Stimulated activated CD8-positive, alpha-beta memory T cell treated with anti-CD3 and anti-CD28 coated beads, Interleukin-2, amount 100 ng/mL, for 48 hours (primary cell): ENCODE data around the gene UVRAG.

ENCODE experiments used
- DNase-seq, 2 donors: peaks; one replicate each; pipeline ENCODE4 v3.0.0-alpha.2; 2020; ENCODE audit warnings: low read depth in 2 of 2

UVRAG gene

GRCh38 chr11:75784085-75784478 is 30.9 kb upstream of the UVRAG start:
- no peak for DNase-seq

DNA sequence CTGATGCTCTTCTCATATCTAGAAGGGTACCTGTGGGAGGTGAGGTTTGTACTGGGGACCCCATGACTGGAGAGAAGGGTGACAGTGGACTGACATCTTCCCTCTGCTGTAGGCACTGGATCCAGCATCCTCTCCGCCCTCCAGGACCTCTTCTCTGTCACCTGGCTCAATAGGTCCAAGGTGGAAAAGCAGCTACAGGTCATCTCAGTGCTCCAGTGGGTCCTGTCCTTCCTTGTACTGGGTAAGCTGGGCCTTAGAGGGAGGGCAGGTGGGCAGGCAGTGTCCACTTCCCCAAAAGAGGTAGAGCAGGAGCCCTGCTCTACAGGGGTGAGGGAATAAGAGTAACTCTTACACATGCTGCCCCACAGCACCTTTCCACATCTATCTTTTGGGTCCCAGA is 30.5 kb upstream of the UVRAG start:
- no peak for DNase-seq

- DNase-seq, result no peak
Measured at GRCh38 chr11:75785187-75785586, 29.8 kb upstream of the UVRAG start.

DNA sequence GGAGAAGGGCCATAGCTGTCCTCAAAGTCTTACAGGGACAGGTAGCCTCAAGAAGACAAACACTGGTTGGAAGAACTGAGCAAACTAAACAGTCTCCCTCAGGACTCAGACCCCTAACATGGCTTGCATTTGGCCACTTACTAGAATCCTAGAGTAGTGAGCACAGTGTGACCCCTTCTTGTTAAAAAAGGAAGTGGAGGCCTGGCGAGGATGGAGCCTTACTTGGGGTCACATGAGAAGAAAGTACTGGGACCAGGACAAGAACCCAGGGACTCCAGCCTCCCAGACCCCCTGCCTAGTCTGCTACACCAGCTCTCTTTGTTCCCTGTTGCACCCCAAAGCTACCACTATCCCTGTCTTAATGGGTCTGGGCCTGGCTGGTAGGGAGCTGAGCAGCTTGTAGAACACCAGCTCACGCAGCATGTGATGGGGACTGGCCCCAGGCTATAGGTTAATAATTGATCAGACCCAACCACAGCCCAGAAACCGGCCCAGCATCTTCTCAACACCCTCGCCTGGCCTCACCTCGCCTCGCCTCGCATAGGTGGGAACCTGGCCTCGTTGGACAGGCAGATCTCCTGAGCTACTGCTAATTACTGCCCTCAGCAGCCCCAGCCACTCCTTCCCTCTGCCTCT is 28.8 kb upstream of the UVRAG start:
- no peak for DNase-seq

- no peak for DNase-seq
Measured at GRCh38 chr11:75789521-75789920, 25.5 kb upstream of the UVRAG start.

- no peak for DNase-seq
Measured at GRCh38 chr11:75790986-75791385, 24.0 kb upstream of the UVRAG start.

GRCh38 chr11:75792127-75792731 is 22.8 kb upstream of the UVRAG start:
- DNase-seq, result no peak

- DNase-seq, result no peak
Measured at GRCh38 chr11:75792997-75793800, 21.8 kb upstream of the UVRAG start.

DNA sequence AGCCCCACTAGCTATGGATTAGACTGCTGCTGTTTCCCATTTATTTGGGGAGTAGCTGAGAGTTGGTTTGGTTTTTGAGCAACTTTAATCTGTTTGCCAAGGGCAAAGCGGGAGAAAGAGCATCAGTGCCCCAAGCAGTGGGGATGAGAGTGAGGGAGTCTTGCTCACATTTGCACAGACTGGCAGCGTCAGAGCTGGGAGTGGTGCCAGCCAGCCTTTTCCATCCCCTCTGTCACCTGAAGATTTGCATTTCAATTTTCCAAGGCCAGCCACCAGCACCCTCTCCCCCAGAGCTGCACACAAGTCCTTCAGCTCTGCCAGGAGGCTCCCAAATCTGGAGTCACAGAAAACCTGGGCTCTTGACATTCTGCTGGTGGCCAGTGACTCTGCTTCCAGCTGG is 21.0 kb upstream of the UVRAG start:
- no peak for DNase-seq

GRCh38 chr11:75795276-75796090 is 19.5 kb upstream of the UVRAG start:
- DNase-seq, result no peak

DNA sequence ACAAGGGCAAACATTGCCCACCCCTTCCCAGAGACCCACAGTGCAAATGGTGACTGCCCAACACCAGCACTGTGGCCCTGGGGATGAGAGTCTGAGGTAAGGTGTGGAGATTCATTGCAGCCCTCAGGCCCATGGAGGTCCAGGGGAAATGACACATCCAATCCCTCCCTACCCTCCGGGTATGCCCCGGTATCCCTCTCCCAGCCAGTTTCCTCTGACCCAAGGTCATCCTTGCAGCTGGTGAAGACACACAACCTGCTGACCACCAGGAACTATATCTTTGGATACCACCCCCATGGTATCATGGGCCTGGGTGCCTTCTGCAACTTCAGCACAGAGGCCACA is 18.9 kb upstream of the UVRAG start:
- DNase-seq, result no peak

DNA sequence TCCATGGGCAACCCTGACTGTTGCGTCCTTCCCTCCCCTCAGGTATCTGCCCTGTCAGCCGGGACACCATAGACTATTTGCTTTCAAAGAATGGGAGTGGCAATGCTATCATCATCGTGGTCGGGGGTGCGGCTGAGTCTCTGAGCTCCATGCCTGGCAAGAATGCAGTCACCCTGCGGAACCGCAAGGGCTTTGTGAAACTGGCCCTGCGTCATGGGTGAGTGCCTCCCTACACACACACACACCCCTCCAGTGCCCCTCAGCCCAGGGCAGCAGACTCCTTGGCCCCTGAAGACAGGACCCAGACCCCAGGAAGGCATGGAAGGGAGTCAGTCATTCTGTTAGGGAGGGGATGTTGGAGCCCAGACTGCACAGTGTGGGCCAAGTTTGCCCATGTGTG is 17.9 kb upstream of the UVRAG start:
- no peak for DNase-seq

DNA sequence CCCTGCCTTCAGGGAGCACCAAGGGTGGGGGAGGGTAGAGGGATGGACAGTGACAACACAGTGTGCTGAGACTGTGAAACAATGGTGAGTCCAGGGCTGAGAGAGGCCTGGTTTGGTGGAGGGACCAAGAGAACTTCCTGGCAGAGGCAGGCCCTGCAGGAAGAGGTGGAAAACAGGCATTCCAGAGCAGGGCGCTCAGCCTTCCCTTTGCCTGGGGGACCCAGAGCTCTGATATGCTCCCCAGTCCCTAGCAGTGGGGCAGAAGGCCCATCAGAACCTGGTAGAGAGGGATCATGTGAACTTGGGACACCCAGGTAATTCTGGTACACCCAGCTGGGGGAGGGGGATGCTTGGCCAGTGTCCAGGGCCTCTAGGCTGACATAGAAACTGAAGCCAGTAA is 17.2 kb upstream of the UVRAG start:
- no peak for DNase-seq

GRCh38 chr11:75800136-75800675 is 14.8 kb upstream of the UVRAG start:
- no peak for DNase-seq

GRCh38 chr11:75800728-75801361 is 14.2 kb upstream of the UVRAG start:
- no peak for DNase-seq

- no peak for DNase-seq
Measured at GRCh38 chr11:75801362-75802020, 13.5 kb upstream of the UVRAG start.

GRCh38 chr11:75802021-75802912 is 12.7 kb upstream of the UVRAG start:
- no peak for DNase-seq

- peak; percentile 46 to 54 for DNase-seq
Measured at GRCh38 chr11:75802913-75803820, 11.8 kb upstream of the UVRAG start.

DNA sequence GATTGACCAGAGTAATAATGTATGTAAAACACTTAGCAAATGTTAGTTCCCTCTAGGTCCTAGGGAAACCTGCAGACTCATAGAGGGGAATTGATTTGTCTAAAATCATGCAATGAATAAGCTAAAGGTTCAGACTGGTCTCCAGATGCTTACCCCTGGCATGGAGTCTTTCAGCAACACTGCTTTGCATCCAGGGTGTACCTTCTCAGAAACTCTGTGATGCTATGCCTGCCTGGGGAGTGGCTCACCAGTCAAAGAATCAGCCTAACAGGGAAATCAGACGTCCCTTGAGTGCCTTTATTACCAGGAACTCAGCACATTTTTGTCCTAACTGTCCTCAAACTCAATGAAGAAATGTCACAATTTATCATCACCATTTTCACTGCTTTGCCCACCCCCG is 5.9 kb upstream of the UVRAG start:
- DNase-seq, result no peak
